ENCODE results near the gene PRG3. TPM values are rescaled to one million over a fixed set of nuclear protein-coding genes. Genes with fewer than 3 reads are reported as not detected.

PRG3 gene
- total and polyA plus RNA-seq, 9 of the 15 experiments (the other 6 are each of a cell fraction or from before 2014, with no cell fraction given): 0.18 to 0.55 (median 0.38) TPM; not detected in 6

GRCh38 chr11:57424792-57425564 is 44.0 kb upstream of the PRG3 start (continued):
- TF ChIP-seq, protein P1, sequence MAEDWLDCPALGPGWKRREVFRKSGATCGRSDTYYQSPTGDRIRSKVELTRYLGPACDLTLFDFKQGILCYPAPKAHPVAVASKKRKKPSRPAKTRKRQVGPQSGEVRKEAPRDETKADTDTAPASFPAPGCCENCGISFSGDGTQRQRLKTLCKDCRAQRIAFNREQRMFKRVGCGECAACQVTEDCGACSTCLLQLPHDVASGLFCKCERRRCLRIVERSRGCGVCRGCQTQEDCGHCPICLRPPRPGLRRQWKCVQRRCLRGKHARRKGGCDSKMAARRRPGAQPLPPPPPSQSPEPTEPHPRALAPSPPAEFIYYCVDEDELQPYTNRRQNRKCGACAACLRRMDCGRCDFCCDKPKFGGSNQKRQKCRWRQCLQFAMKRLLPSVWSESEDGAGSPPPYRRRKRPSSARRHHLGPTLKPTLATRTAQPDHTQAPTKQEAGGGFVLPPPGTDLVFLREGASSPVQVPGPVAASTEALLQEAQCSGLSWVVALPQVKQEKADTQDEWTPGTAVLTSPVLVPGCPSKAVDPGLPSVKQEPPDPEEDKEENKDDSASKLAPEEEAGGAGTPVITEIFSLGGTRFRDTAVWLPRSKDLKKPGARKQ (CRISPR knock-in tag; IDR thresholded peaks at IDR 0.05): no peak
- no peak for TF ChIP-seq PCBP1 (IDR thresholded peaks at IDR 0.05; ENCODE audit: low read depth, low read length, poor library complexity, severe bottlenecking)
- peak; percentile 58; the same call in 1 of the 2 replicates for TF ChIP-seq ZNF311 (CRISPR knock-in tag; IDR thresholded peaks at IDR 0.05)
- TF ChIP-seq, protein P2, sequence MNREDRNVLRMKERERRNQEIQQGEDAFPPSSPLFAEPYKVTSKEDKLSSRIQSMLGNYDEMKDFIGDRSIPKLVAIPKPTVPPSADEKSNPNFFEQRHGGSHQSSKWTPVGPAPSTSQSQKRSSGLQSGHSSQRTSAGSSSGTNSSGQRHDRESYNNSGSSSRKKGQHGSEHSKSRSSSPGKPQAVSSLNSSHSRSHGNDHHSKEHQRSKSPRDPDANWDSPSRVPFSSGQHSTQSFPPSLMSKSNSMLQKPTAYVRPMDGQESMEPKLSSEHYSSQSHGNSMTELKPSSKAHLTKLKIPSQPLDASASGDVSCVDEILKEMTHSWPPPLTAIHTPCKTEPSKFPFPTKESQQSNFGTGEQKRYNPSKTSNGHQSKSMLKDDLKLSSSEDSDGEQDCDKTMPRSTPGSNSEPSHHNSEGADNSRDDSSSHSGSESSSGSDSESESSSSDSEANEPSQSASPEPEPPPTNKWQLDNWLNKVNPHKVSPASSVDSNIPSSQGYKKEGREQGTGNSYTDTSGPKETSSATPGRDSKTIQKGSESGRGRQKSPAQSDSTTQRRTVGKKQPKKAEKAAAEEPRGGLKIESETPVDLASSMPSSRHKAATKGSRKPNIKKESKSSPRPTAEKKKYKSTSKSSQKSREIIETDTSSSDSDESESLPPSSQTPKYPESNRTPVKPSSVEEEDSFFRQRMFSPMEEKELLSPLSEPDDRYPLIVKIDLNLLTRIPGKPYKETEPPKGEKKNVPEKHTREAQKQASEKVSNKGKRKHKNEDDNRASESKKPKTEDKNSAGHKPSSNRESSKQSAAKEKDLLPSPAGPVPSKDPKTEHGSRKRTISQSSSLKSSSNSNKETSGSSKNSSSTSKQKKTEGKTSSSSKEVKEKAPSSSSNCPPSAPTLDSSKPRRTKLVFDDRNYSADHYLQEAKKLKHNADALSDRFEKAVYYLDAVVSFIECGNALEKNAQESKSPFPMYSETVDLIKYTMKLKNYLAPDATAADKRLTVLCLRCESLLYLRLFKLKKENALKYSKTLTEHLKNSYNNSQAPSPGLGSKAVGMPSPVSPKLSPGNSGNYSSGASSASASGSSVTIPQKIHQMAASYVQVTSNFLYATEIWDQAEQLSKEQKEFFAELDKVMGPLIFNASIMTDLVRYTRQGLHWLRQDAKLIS (CRISPR knock-in tag; IDR thresholded peaks at IDR 0.05): peak; percentile 84; the same call in 1 of the 2 replicates
- peak; percentile 86 for TF ChIP-seq ZEB2 (IDR thresholded peaks at IDR 0.05)
- TF ChIP-seq PTTG1 (tag; IDR thresholded peaks at IDR 0.05; ENCODE audit: low read depth): no peak
- TF ChIP-seq, protein P3, sequence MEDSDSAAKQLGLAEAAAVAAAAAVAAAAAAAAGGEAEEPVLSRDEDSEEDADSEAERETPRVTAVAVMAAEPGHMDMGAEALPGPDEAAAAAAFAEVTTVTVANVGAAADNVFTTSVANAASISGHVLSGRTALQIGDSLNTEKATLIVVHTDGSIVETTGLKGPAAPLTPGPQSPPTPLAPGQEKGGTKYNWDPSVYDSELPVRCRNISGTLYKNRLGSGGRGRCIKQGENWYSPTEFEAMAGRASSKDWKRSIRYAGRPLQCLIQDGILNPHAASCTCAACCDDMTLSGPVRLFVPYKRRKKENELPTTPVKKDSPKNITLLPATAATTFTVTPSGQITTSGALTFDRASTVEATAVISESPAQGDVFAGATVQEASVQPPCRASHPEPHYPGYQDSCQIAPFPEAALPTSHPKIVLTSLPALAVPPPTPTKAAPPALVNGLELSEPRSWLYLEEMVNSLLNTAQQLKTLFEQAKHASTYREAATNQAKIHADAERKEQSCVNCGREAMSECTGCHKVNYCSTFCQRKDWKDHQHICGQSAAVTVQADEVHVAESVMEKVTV (CRISPR knock-in tag; IDR thresholded peaks at IDR 0.05): no peak
- no peak for TF ChIP-seq MCM2 (IDR thresholded peaks at IDR 0.05; ENCODE audit: low read depth)
- TF ChIP-seq ZBTB7A (IDR thresholded peaks at IDR 0.05; ENCODE audit: borderline replicate concordance, control insufficient read depth, low read depth, low read length): peak; percentile 97
- no peak for TF ChIP-seq ZFP1 (CRISPR knock-in tag; IDR thresholded peaks at IDR 0.05)
- no peak for TF ChIP-seq ZBTB17 (CRISPR knock-in tag; IDR thresholded peaks at IDR 0.05)
- TF ChIP-seq POLR2AphosphoS5 (IDR thresholded peaks at IDR 0.05; ENCODE audit: control insufficient read depth, insufficient read depth, low read depth, low read length): peak; percentile 98
- TF ChIP-seq, protein P4, sequence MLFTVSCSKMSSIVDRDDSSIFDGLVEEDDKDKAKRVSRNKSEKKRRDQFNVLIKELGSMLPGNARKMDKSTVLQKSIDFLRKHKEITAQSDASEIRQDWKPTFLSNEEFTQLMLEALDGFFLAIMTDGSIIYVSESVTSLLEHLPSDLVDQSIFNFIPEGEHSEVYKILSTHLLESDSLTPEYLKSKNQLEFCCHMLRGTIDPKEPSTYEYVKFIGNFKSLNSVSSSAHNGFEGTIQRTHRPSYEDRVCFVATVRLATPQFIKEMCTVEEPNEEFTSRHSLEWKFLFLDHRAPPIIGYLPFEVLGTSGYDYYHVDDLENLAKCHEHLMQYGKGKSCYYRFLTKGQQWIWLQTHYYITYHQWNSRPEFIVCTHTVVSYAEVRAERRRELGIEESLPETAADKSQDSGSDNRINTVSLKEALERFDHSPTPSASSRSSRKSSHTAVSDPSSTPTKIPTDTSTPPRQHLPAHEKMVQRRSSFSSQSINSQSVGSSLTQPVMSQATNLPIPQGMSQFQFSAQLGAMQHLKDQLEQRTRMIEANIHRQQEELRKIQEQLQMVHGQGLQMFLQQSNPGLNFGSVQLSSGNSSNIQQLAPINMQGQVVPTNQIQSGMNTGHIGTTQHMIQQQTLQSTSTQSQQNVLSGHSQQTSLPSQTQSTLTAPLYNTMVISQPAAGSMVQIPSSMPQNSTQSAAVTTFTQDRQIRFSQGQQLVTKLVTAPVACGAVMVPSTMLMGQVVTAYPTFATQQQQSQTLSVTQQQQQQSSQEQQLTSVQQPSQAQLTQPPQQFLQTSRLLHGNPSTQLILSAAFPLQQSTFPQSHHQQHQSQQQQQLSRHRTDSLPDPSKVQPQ (CRISPR knock-in tag; IDR thresholded peaks at IDR 0.05; ENCODE audit: borderline replicate concordance): peak; percentile 50; the same call in 1 of the 2 replicates
- TF ChIP-seq ZNF766 (CRISPR knock-in tag; conservative IDR thresholded peaks at IDR 0.05): peak; percentile 90
- peak; percentile 82 for TF ChIP-seq RBFOX2 (IDR thresholded peaks at IDR 0.05; ENCODE audit: low read depth, low read length)
- no peak for TF ChIP-seq CAMTA2 (CRISPR knock-in tag; conservative IDR thresholded peaks at IDR 0.05)
- TF ChIP-seq RBM34 (IDR thresholded peaks at IDR 0.05; ENCODE audit: borderline replicate concordance, insufficient read depth, low read length): no peak

Data from K562 (cell line).